ENCODE results near the gene PFKFB3. TPM values are rescaled to one million over a fixed set of nuclear protein-coding genes. Genes with fewer than 3 reads are reported as not detected.

Gene PFKFB3
- total and polyA plus RNA-seq, 9 of the 15 experiments (the other 6 are each of a cell fraction or from before 2014, with no cell fraction given), result 0.46 to 21.6 (median 7.8) TPM

- no peak for TF ChIP-seq IRF1 (CRISPR knock-in tag; IDR thresholded peaks at IDR 0.05; ENCODE audit: borderline replicate concordance)
- TF ChIP-seq SPI1 (IDR thresholded peaks at IDR 0.05; ENCODE audit: borderline replicate concordance, low read depth, low read length), result 0 out of 2 replicates have a peak, but pooled peaks have one; percentile 35
- no peak for TF ChIP-seq ZNF696 (CRISPR knock-in tag; conservative IDR thresholded peaks at IDR 0.05)
- TF ChIP-seq HMBOX1 (IDR thresholded peaks at IDR 0.05), result no peak
- 0 out of 2 replicates have a peak, but pooled peaks have one; percentile 21 for TF ChIP-seq MTA3 (IDR thresholded peaks at IDR 0.05; ENCODE audit: borderline replicate concordance)
- TF ChIP-seq ZNF165 (CRISPR knock-in tag; IDR thresholded peaks at IDR 0.05; ENCODE audit: borderline replicate concordance), result no peak
- peak; percentile 33 for TF ChIP-seq VEZF1 (CRISPR knock-in tag; IDR thresholded peaks at IDR 0.05)
- TF ChIP-seq ZBTB5 (IDR thresholded peaks at IDR 0.05), result no peak
- TF ChIP-seq BRD4 (IDR thresholded peaks at IDR 0.05), result no peak
- no peak for TF ChIP-seq NR2C2 (CRISPR knock-in tag; IDR thresholded peaks at IDR 0.05)
- TF ChIP-seq NR2C2 (tag; IDR thresholded peaks at IDR 0.05), result 0 out of 2 replicates have a peak, but pooled peaks have one; percentile 16
- peak; percentile 58 for TF ChIP-seq RBFOX2 (IDR thresholded peaks at IDR 0.05; ENCODE audit: low read depth, low read length)
- no peak for TF ChIP-seq CBFA2T3 (IDR thresholded peaks at IDR 0.05)
- no peak for TF ChIP-seq COPS2 (conservative IDR thresholded peaks at IDR 0.05)
- TF ChIP-seq MCM5 (IDR thresholded peaks at IDR 0.05; ENCODE audit: low read depth), result no peak
- peak in 1 of 3 experiments; percentile 7; a peak in 1 of 6 replicates for TF ChIP-seq CTCF (IDR thresholded peaks at IDR 0.05 in 2 of 3, conservative IDR thresholded peaks at IDR 0.05 in 1 of 3; ENCODE audit: insufficient read depth in 2 of 3, low read depth in 1 of 3, low read length in 3 of 3)
- peak in 1 of 2 experiments; percentile 88; a peak in 2 of 4 replicates for TF ChIP-seq MLLT1 (IDR thresholded peaks at IDR 0.05)
- TF ChIP-seq ZNF212 (CRISPR knock-in tag; IDR thresholded peaks at IDR 0.05), result no peak
Observed at GRCh38 chr10:6275022-6275997, 72.6 kb downstream of the PFKFB3 start (continued).
